ENCODE data around the gene MARCHF6. TPM values are rescaled to one million over a fixed set of nuclear protein-coding genes. Genes with fewer than 3 reads are reported as not detected.

The MARCHF6 gene
- total RNA-seq, 2 donors from 2014 or later = 149 to 150 TPM

DNA sequence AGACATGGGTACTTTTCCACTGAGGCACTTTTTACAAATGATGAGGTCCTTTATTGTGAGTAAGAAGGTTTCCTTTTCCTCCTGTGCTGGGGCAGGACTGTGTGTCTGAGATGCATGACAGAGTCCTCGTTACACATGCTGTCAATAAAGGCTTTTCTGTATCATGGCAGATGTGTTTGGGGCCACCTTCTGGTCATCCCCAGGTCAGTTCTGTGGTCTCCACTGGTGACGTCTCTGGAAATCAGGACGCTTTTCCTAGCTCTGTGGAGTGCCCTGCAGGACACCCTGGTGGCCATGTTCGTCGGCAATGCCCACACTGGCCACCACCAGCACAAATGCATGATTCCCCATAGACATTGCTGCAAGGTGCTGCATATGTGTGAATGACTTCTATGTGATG is 48.6 kb upstream of the MARCHF6 start:
- Histone ChIP-seq H3K4me3 (ENCODE audit: low read length) (no peak overlapping the region), H3K27me3 (ENCODE audit: control insufficient read depth, insufficient read depth, low read length, poor library complexity, severe bottlenecking) (peaks cover 6% of the 10 kb centered on the region), H3K9ac (ENCODE audit: extremely low read depth, low read length, poor library complexity, severe bottlenecking) (no peak overlapping the region), H3K27ac (ENCODE audit: low read depth, low read length) (no peak overlapping the region), H3K4me1 (ENCODE audit: control insufficient read depth, insufficient read depth, low read length) (no peaks in the 10 kb centered on the region), H3K36me3 (ENCODE audit: control insufficient read depth, insufficient read depth, low read length) (no peaks in the 10 kb centered on the region), H3K9me3 (ENCODE audit: control insufficient read depth, low read length) (peaks cover 6% of the 10 kb centered on the region)
- WGBS, 2 experiments (ENCODE audit: insufficient coverage in 1 of 2, insufficient read length in 1 of 2) = 85 to 87% methylated on average over 4 to 5 of the region's 5 CpGs
- Mint-ChIP-seq H3K27ac (no peak overlapping the region), H3K36me3 (ENCODE audit: low read depth) (peaks cover 2% of the 10 kb centered on the region), H3K4me3 (no peak overlapping the region), H3K27me3 (ENCODE audit: insufficient read depth) (peaks cover 13% of the 10 kb centered on the region), H3K9me3 (peaks cover 4% of the 10 kb centered on the region), H3K4me1 (peaks cover 12% of the 10 kb centered on the region)
- no peak for DNase-seq
- TF ChIP-seq, protein P1, sequence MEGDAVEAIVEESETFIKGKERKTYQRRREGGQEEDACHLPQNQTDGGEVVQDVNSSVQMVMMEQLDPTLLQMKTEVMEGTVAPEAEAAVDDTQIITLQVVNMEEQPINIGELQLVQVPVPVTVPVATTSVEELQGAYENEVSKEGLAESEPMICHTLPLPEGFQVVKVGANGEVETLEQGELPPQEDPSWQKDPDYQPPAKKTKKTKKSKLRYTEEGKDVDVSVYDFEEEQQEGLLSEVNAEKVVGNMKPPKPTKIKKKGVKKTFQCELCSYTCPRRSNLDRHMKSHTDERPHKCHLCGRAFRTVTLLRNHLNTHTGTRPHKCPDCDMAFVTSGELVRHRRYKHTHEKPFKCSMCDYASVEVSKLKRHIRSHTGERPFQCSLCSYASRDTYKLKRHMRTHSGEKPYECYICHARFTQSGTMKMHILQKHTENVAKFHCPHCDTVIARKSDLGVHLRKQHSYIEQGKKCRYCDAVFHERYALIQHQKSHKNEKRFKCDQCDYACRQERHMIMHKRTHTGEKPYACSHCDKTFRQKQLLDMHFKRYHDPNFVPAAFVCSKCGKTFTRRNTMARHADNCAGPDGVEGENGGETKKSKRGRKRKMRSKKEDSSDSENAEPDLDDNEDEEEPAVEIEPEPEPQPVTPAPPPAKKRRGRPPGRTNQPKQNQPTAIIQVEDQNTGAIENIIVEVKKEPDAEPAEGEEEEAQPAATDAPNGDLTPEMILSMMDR (conservative IDR thresholded peaks at IDR 0.05) = peak; percentile 60

DNA sequence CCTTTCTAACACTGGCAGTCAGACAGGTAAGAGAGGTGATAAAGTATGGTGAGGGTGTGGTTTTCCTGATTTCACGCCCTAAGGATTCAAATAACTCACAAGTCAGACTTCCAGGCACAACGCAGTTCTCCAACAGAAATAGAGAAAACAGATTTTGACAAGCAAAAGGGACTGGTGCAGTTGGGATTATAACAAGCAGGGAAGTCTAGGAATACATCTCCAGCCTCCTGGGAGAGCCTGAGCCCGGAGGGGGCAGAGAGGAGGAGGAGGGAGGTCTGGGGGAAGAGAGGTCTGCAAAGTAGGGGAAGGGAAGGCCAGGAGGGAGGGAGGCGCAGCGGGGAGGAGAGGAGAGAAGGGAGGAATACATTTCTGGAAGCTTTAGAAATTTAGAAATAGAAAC is 47.4 kb upstream of the MARCHF6 start:
- Histone ChIP-seq H3K27ac (ENCODE audit: low read depth, low read length) (no peak overlapping the region), H3K9ac (ENCODE audit: extremely low read depth, low read length, poor library complexity, severe bottlenecking) (no peak overlapping the region), H3K27me3 (ENCODE audit: control insufficient read depth, insufficient read depth, low read length, poor library complexity, severe bottlenecking) (peaks cover 6% of the 10 kb centered on the region), H3K4me3 (ENCODE audit: low read length) (no peak overlapping the region), H3K36me3 (ENCODE audit: control insufficient read depth, insufficient read depth, low read length) (no peaks in the 10 kb centered on the region), H3K4me1 (ENCODE audit: control insufficient read depth, insufficient read depth, low read length) (no peaks in the 10 kb centered on the region), H3K9me3 (ENCODE audit: control insufficient read depth, low read length) (peaks cover 6% of the 10 kb centered on the region)
- H3K27me3 Mint-ChIP-seq (ENCODE audit: insufficient read depth) = peaks cover 13% of the 10 kb centered on the region
- H3K4me3 Mint-ChIP-seq = no peak overlapping the region
- 25 to 62% methylated on average over 1 to 5 of the region's 5 CpGs for WGBS, 2 experiments (ENCODE audit: insufficient coverage in 1 of 2, insufficient read length in 1 of 2)
- H3K4me1 Mint-ChIP-seq = peaks cover 12% of the 10 kb centered on the region
- peaks cover 2% of the 10 kb centered on the region for H3K36me3 Mint-ChIP-seq (ENCODE audit: low read depth)
- peaks cover 2% of the 10 kb centered on the region for H3K9me3 Mint-ChIP-seq
- H3K27ac Mint-ChIP-seq = no peak overlapping the region
- peak; percentile 55 for DNase-seq
- TF ChIP-seq, protein P1 (conservative IDR thresholded peaks at IDR 0.05) = no peak

DNA sequence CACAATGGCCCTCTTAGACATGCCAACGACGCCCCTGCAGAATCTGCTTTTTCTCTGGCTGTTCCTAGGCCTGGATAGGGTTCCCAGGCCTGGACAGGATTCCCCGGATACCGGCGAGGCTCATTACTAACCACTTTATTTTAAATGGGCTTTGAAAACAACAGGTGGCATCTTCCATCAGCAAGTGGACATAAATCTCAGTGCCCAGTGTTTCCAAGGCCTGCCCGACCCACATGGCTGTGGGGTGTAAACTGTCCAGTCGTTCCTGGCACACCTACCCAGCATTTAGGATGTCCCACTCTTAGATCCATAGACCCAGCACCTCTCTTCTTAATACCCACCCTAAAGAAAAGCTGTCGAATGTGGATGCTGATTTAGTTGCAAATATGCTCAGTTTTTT is 46.7 kb upstream of the MARCHF6 start:
- no peak overlapping the region for H3K27ac Mint-ChIP-seq

More for the DNA sequence above, 46.7 kb upstream of the MARCHF6 start:
- no peaks in the 10 kb centered on the region for H3K36me3 ChIP-seq (ENCODE audit: control insufficient read depth, insufficient read depth, low read length)
- Mint-ChIP-seq H3K9me3 (peaks cover 2% of the 10 kb centered on the region), H3K27me3 (ENCODE audit: insufficient read depth) (peaks cover 13% of the 10 kb centered on the region), H3K4me1 (peaks cover 15% of the 10 kb centered on the region), H3K36me3 (ENCODE audit: low read depth) (peaks cover 2% of the 10 kb centered on the region), H3K4me3 (peak overlapping the region; percentile 72)
- no peak for DNase-seq
- 58 to 65% methylated on average over 5 to 8 of the region's 8 CpGs for WGBS, 2 experiments (ENCODE audit: insufficient coverage in 1 of 2, insufficient read length in 1 of 2)
- peak overlapping the region; percentile 85 for H3K4me3 ChIP-seq (ENCODE audit: low read length)
- TF ChIP-seq, protein P1 (conservative IDR thresholded peaks at IDR 0.05) = no peak
- peaks cover 6% of the 10 kb centered on the region for H3K27me3 ChIP-seq (ENCODE audit: control insufficient read depth, insufficient read depth, low read length, poor library complexity, severe bottlenecking)
- no peak overlapping the region for H3K27ac ChIP-seq (ENCODE audit: low read depth, low read length)
- no peaks in the 10 kb centered on the region for H3K4me1 ChIP-seq (ENCODE audit: control insufficient read depth, insufficient read depth, low read length)
- H3K9me3 ChIP-seq (ENCODE audit: control insufficient read depth, low read length) = peaks cover 6% of the 10 kb centered on the region
- H3K9ac ChIP-seq (ENCODE audit: extremely low read depth, low read length, poor library complexity, severe bottlenecking) = no peak overlapping the region

Data from endodermal cell (in vitro differentiated cells).